Breast epithelium (tissue), 4 donors: ENCODE results near the gene MAD2L2. TPM values are rescaled to one million over a fixed set of nuclear protein-coding genes. Genes with fewer than 3 reads are reported as not detected.
A peak's percentile ranks its signal among the peaks of the same experiment; 100 is the strongest.
"Not testable (repeated sequence)": the region's sequence is repeated elsewhere in the genome, so short reads cannot be mapped to it uniquely, and the experiment has no call there.

Experiments
- DNase-seq, 2 donors: peaks; one replicate each; pipeline ENCODE4 v3.0.0-alpha.2; 2019; ENCODE audit warnings: low spot score in 2 of 2
- H3K27ac ChIP-seq, 2 donors: fragments of 200-600 bp; sonication (generic) in 1 of 2; one replicate each; pipeline ENCODE4 v1.5.1; 2016 to 2019; ENCODE audit warnings: mild to moderate bottlenecking in 1 of 2
- H3K27me3 ChIP-seq, 2 donors: fragments of 200-600 bp; sonication (generic) in 1 of 2; one replicate each; pipeline versions ENCODE4 v1.5.1 to v1.6.0; 2017 to 2019; ENCODE audit warnings: control low read depth in 1 of 2, mild to moderate bottlenecking in 1 of 2
- H3K36me3 ChIP-seq: fragments of 200-600 bp; one replicate; pipeline ENCODE4 v1.5.1; 2019
- H3K4me1 ChIP-seq, 2 donors: fragments of 200-600 bp; sonication (generic); one replicate each; pipeline ENCODE4 v1.5.1; 2016 to 2019; ENCODE audit warnings: control low read depth in 1 of 2
- H3K4me3 ChIP-seq, 3 donors: fragments of 200-600 bp; sonication (generic); 1 replicate in 2 of 3; 2 replicates in 1 of 3; pipeline ENCODE4 v1.5.1; 2016 to 2019; ENCODE audit warnings: mild to moderate bottlenecking in 3 of 3, moderate library complexity in 2 of 3
- H3K9me3 ChIP-seq, 2 donors: fragments of 200-600 bp; sonication (generic) in 1 of 2; one replicate each; pipeline ENCODE4 v1.5.1; 2016 to 2019; ENCODE audit warnings: control low read depth in 1 of 2
- CTCF ChIP-seq, 3 donors: fragments of 450-650 bp; IDR thresholded peaks; one replicate each; pipeline ENCODE4 v1.5.1; 2016 to 2017; ENCODE audit warnings: antibody characterized with exemption in 3 of 3, mild to moderate bottlenecking in 3 of 3, moderate library complexity in 3 of 3
- POLR2A ChIP-seq: fragments of 450-650 bp; IDR thresholded peaks from one replicate; pipeline ENCODE4 v1.6.1; 2016; ENCODE audit warnings: antibody characterized with exemption, mild to moderate bottlenecking, moderate library complexity
- POLR2AphosphoS5 ChIP-seq, 3 donors: sonication (generic); formaldehyde crosslinking; IDR thresholded peaks; one replicate each; pipeline ENCODE4 v1.6.1; 2017; ENCODE audit warnings: antibody characterized with exemption in 3 of 3
- intact Hi-C: fragments of 100-400 bp; cut with DNase I; formaldehyde crosslinking; loops from one replicate; pipeline ENCODE4 v1.15.1; 2023; ENCODE audit warnings: low total_unique reads
- total RNA-seq, 3 donors: library from RNA; depleted of rRNA; stranded (reverse); fragments of >200 nt; gene quantifications; one replicate each; pipeline ENCODE4 v1.1.0, GENCODE V29; 2016

Gene MAD2L2
- total RNA-seq, 3 donors from 2014 or later, result 31.8 to 58.7 (median 47.7) TPM

- no peak overlapping the region for H3K4me3 ChIP-seq
- H3K4me1 ChIP-seq, result peaks cover 0 to 5% of the 10 kb centered on the region in 2 donors
- DNase-seq, result no peak
- no peaks in the 10 kb centered on the region for H3K9me3 ChIP-seq
- intact Hi-C loops, result loop anchor here (5.0 kb wide), 1 partner anchor 606 kb away; no protein-coding TSS in a partner anchor
- no peaks in the 10 kb centered on the region for H3K27me3 ChIP-seq
- TF ChIP-seq POLR2A (no peak), POLR2AphosphoS5 (IDR thresholded peaks at IDR 0.05) (no peak), CTCF (IDR thresholded peaks at IDR 0.05) (no peak)
- no peak overlapping the region for H3K27ac ChIP-seq
- no peaks in the 10 kb centered on the region for H3K36me3 ChIP-seq
These were observed 37.2 kb downstream of the MAD2L2 start for GRCh38 chr1:11643782-11644181.

- H3K36me3 ChIP-seq, H3K4me3 ChIP-seq, H3K27ac ChIP-seq, H3K27me3 ChIP-seq, H3K9me3 ChIP-seq, H3K4me1 ChIP-seq: not testable (repeated sequence)
- peak in 1 of 2 donors; percentile 61 for DNase-seq
- peak; percentile 68 to 98 (median 94) for TF ChIP-seq CTCF (IDR thresholded peaks at IDR 0.05)
- intact Hi-C loops, result loop anchor here (5.0 kb wide), 1 partner anchor 605 kb away; no protein-coding TSS in a partner anchor
These were observed 38.4 kb downstream of the MAD2L2 start for GRCh38 chr1:11642418-11643017.

GRCh38 chr1:11641776-11642305, 39.1 kb downstream of the MAD2L2 start:
- no peaks in the 10 kb centered on the region for H3K9me3 ChIP-seq
- DNase-seq, result no peak
- H3K27ac ChIP-seq, result no peak overlapping the region
- no peak overlapping the region for H3K4me3 ChIP-seq
- H3K36me3 ChIP-seq, result no peaks in the 10 kb centered on the region
- peaks cover 0 to 13% of the 10 kb centered on the region in 2 donors for H3K27me3 ChIP-seq
- no peaks in the 10 kb centered on the region for H3K4me1 ChIP-seq
- intact Hi-C loops, result loop anchor here (5.0 kb wide), 1 partner anchor 605 kb away; no protein-coding TSS in a partner anchor
- TF ChIP-seq CTCF (IDR thresholded peaks at IDR 0.05), result no peak
- no peak for TF ChIP-seq POLR2AphosphoS5 (IDR thresholded peaks at IDR 0.05)
- no peak for TF ChIP-seq POLR2A

- Histone ChIP-seq H3K4me3 (no peak overlapping the region), H3K27ac (no peak overlapping the region), H3K27me3 (peaks cover 0 to 16% of the 10 kb centered on the region in 2 donors), H3K9me3 (no peaks in the 10 kb centered on the region), H3K4me1 (no peaks in the 10 kb centered on the region), H3K36me3 (no peaks in the 10 kb centered on the region)
- TF ChIP-seq POLR2AphosphoS5 (IDR thresholded peaks at IDR 0.05), result no peak
- no peak for TF ChIP-seq CTCF (IDR thresholded peaks at IDR 0.05)
- no peak for TF ChIP-seq POLR2A
- intact Hi-C loops, result loop anchor here (5.0 kb wide), 1 partner anchor 604 kb away; no protein-coding TSS in a partner anchor
- no peak for DNase-seq
These were observed 40.0 kb downstream of the MAD2L2 start for GRCh38 chr1:11640944-11641343.

GRCh38 chr1:11640101-11640500, 40.8 kb downstream of the MAD2L2 start:
- DNase-seq, result no peak
- TF ChIP-seq CTCF (IDR thresholded peaks at IDR 0.05) (no peak), POLR2A (no peak), POLR2AphosphoS5 (IDR thresholded peaks at IDR 0.05) (no peak)
- H3K27ac ChIP-seq, result no peak overlapping the region
- no peaks in the 10 kb centered on the region for H3K36me3 ChIP-seq
- H3K27me3 ChIP-seq, result peaks cover 0 to 16% of the 10 kb centered on the region in 2 donors
- no peaks in the 10 kb centered on the region for H3K9me3 ChIP-seq
- intact Hi-C loops, result loop anchor here (5.0 kb wide), 1 partner anchor 603 kb away; no protein-coding TSS in a partner anchor
- H3K4me1 ChIP-seq, result no peaks in the 10 kb centered on the region
- H3K4me3 ChIP-seq, result no peak overlapping the region
